GM19239 (cell line): ENCODE results near the gene PNN.
"Not testable (repeated sequence)": the region's sequence is repeated elsewhere in the genome, so short reads cannot be mapped to it uniquely, and the experiment has no call there.

ENCODE experiments used
- DNase-seq: peaks from one replicate; pipeline ENCODE4 v3.0.0; 2011; ENCODE audit warnings: low spot score; ENCODE audit not compliant: insufficient read length
- FAIRE-seq: peaks from 2 replicates; lab custom pipeline; 2011; peaks lifted over from hg19 to GRCh38; lab: Jason Lieb, UNC

PNN gene

GRCh38 chr14:39220473-39220872 is 45.4 kb downstream of the PNN start:
- FAIRE-seq, DNase-seq: not testable (repeated sequence)

- no peak for FAIRE-seq
These were observed 53.0 kb downstream of the PNN start for GRCh38 chr14:39228044-39228443.

GRCh38 chr14:39228509-39229221 is 53.6 kb downstream of the PNN start:
- DNase-seq (no peak), FAIRE-seq (no peak)

More at GRCh38 chr14:39228044-39228443, 53.0 kb downstream of the PNN start:
- no peak for DNase-seq

- FAIRE-seq (no peak), DNase-seq (no peak)
These were observed 54.1 kb downstream of the PNN start for GRCh38 chr14:39229222-39229543.

GRCh38 chr14:39229601-39230110 is 54.6 kb downstream of the PNN start:
- FAIRE-seq (no peak), DNase-seq (no peak)

GRCh38 chr14:39230416-39231035 is 55.5 kb downstream of the PNN start:
- DNase-seq, result no peak
- no peak for FAIRE-seq

GRCh38 chr14:39231751-39232553 is 56.9 kb downstream of the PNN start:
- DNase-seq, result peak; percentile 23
- peak; percentile 85 for FAIRE-seq
